Measurements from ENCODE around the gene LSG1. TPM values are rescaled to one million over a fixed set of nuclear protein-coding genes. Genes with fewer than 3 reads are reported as not detected.

Gene LSG1
- total and polyA plus RNA-seq, 2 of the 13 experiments (the other 11 are each of a cell fraction or from before 2014, with no cell fraction given): 21.4 to 32.1 TPM

DNA sequence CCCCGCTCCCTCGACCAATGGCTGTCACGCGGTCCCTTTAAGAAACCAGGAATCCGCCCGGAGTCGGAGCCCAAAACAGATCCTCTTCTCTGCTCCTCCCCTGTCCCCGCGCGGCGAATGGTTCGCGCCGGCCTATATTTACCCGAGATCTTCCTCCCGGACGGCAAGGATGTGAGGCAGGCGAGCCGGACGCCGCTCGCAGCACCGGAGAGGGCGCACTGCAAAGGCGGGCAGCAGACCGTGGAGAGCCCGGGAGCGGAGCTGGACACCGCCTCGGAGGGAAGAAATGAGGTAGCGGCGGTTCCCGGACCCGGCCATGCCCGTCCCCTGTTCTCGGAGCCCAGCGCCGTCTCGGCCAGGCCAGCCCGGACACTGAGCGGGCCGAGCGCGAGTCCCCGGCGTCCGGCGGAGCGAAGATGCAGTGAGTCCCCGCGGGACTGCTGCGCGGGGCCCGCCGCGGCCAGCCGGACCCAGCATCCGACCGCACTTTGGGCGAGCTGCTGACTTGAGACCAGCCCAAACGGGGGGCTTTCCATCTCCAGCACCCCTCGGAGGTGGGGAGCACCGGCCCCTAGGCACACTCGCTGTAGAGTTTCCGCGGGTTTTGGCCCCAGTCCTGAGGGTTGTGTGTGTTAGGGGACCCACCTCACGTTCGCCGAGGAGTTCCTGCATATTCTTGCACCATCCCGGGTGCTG lies 13.9 kb upstream of the LSG1 start, which contains the start of gene FAM43A (continued):
- TF ChIP-seq, protein P1, sequence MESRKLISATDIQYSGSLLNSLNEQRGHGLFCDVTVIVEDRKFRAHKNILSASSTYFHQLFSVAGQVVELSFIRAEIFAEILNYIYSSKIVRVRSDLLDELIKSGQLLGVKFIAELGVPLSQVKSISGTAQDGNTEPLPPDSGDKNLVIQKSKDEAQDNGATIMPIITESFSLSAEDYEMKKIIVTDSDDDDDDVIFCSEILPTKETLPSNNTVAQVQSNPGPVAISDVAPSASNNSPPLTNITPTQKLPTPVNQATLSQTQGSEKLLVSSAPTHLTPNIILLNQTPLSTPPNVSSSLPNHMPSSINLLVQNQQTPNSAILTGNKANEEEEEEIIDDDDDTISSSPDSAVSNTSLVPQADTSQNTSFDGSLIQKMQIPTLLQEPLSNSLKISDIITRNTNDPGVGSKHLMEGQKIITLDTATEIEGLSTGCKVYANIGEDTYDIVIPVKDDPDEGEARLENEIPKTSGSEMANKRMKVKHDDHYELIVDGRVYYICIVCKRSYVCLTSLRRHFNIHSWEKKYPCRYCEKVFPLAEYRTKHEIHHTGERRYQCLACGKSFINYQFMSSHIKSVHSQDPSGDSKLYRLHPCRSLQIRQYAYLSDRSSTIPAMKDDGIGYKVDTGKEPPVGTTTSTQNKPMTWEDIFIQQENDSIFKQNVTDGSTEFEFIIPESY (CRISPR knock-in tag; IDR thresholded peaks at IDR 0.05): 0 out of 2 replicates have a peak, but pooled peaks have one; percentile 8
- TF ChIP-seq, protein P2, sequence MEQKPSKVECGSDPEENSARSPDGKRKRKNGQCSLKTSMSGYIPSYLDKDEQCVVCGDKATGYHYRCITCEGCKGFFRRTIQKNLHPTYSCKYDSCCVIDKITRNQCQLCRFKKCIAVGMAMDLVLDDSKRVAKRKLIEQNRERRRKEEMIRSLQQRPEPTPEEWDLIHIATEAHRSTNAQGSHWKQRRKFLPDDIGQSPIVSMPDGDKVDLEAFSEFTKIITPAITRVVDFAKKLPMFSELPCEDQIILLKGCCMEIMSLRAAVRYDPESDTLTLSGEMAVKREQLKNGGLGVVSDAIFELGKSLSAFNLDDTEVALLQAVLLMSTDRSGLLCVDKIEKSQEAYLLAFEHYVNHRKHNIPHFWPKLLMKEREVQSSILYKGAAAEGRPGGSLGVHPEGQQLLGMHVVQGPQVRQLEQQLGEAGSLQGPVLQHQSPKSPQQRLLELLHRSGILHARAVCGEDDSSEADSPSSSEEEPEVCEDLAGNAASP (CRISPR knock-in tag; IDR thresholded peaks at IDR 0.05; ENCODE audit: borderline replicate concordance): 0 out of 2 replicates have a peak, but pooled peaks have one; percentile 31
- TF ChIP-seq TBX3 (IDR thresholded peaks at IDR 0.05; ENCODE audit: borderline replicate concordance) (no peak), ZBTB7B (CRISPR knock-in tag; IDR thresholded peaks at IDR 0.05) (peak; percentile 63), ELF4 (CRISPR knock-in tag; IDR thresholded peaks at IDR 0.05; ENCODE audit: borderline replicate concordance) (no peak), RAD21 (CRISPR knock-in tag; IDR thresholded peaks at IDR 0.05) (peak; percentile 51; the same call in 1 of the 2 replicates), ZNF263 (CRISPR knock-in tag; IDR thresholded peaks at IDR 0.05) (peak; percentile 82), RFXAP (CRISPR knock-in tag; IDR thresholded peaks at IDR 0.05; ENCODE audit: borderline replicate concordance) (no peak; the same call in 1 of the 2 replicates), CBFB (CRISPR knock-in tag; IDR thresholded peaks at IDR 0.05) (0 out of 2 replicates have a peak, but pooled peaks have one; percentile 69), ZNF12 (CRISPR knock-in tag; IDR thresholded peaks at IDR 0.05) (0 out of 2 replicates have a peak, but pooled peaks have one; percentile 13), TARDBP (CRISPR knock-in tag; IDR thresholded peaks at IDR 0.05) (no peak), ZNF17 (CRISPR knock-in tag; IDR thresholded peaks at IDR 0.05) (no peak), KDM2A (CRISPR knock-in tag; IDR thresholded peaks at IDR 0.05; ENCODE audit: borderline replicate concordance, low read depth) (peak; percentile 84), ZSCAN12 (CRISPR knock-in tag; IDR thresholded peaks at IDR 0.05) (no peak), FOXA1 (IDR thresholded peaks at IDR 0.05) (no peak), FOXA1 (CRISPR knock-in tag; IDR thresholded peaks at IDR 0.05) (peak; percentile 67), NBN (conservative IDR thresholded peaks at IDR 0.05) (no peak)
- TF ChIP-seq, protein P3, sequence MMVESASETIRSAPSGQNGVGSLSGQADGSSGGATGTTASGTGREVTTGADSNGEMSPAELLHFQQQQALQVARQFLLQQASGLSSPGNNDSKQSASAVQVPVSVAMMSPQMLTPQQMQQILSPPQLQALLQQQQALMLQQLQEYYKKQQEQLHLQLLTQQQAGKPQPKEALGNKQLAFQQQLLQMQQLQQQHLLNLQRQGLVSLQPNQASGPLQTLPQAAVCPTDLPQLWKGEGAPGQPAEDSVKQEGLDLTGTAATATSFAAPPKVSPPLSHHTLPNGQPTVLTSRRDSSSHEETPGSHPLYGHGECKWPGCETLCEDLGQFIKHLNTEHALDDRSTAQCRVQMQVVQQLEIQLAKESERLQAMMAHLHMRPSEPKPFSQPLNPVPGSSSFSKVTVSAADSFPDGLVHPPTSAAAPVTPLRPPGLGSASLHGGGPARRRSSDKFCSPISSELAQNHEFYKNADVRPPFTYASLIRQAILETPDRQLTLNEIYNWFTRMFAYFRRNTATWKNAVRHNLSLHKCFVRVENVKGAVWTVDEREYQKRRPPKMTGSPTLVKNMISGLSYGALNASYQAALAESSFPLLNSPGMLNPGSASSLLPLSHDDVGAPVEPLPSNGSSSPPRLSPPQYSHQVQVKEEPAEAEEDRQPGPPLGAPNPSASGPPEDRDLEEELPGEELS (CRISPR knock-in tag; IDR thresholded peaks at IDR 0.05): peak; percentile 22; the same call in 1 of the 2 replicates
- TF ChIP-seq, protein P4, sequence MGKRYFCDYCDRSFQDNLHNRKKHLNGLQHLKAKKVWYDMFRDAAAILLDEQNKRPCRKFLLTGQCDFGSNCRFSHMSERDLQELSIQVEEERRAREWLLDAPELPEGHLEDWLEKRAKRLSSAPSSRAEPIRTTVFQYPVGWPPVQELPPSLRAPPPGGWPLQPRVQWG (CRISPR knock-in tag; IDR thresholded peaks at IDR 0.05; ENCODE audit: borderline replicate concordance, low read depth): no peak
- TF ChIP-seq, protein P5, sequence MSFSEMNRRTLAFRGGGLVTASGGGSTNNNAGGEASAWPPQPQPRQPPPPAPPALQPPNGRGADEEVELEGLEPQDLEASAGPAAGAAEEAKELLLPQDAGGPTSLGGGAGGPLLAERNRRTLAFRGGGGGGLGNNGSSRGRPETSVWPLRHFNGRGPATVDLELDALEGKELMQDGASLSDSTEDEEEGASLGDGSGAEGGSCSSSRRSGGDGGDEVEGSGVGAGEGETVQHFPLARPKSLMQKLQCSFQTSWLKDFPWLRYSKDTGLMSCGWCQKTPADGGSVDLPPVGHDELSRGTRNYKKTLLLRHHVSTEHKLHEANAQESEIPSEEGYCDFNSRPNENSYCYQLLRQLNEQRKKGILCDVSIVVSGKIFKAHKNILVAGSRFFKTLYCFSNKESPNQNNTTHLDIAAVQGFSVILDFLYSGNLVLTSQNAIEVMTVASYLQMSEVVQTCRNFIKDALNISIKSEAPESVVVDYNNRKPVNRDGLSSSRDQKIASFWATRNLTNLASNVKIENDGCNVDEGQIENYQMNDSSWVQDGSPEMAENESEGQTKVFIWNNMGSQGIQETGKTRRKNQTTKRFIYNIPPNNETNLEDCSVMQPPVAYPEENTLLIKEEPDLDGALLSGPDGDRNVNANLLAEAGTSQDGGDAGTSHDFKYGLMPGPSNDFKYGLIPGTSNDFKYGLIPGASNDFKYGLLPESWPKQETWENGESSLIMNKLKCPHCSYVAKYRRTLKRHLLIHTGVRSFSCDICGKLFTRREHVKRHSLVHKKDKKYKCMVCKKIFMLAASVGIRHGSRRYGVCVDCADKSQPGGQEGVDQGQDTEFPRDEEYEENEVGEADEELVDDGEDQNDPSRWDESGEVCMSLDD (CRISPR knock-in tag; IDR thresholded peaks at IDR 0.05; ENCODE audit: borderline replicate concordance): 0 out of 2 replicates have a peak, but pooled peaks have one; percentile 39
- TF ChIP-seq, protein P6, sequence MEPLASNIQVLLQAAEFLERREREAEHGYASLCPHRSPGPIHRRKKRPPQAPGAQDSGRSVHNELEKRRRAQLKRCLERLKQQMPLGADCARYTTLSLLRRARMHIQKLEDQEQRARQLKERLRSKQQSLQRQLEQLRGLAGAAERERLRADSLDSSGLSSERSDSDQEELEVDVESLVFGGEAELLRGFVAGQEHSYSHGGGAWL (CRISPR knock-in tag; IDR thresholded peaks at IDR 0.05): peak; percentile 84; the same call in 1 of the 2 replicates

Measured in HepG2 (cell line).